Peyer's patch (tissue), 4 donors: ENCODE measurements around the gene TCEAL7.

Experiments used
- CTCF ChIP-seq, 6 experiments: fragments of 450-650 bp in 4 of 6; fragments of 200-600 bp in 2 of 6; sonication (generic) in 1 of 6; IDR thresholded peaks; one replicate each; pipeline ENCODE4 v1.5.1; 2017 to 2019; ENCODE audit warnings: antibody characterized with exemption in 6 of 6, mild to moderate bottlenecking in 3 of 6, moderate library complexity in 1 of 6
- POLR2A ChIP-seq, 2 donors: fragments of 450-650 bp; IDR thresholded peaks; one replicate each; pipeline ENCODE4 v1.5.1; 2017; ENCODE audit warnings: antibody characterized with exemption in 2 of 2, mild to moderate bottlenecking in 2 of 2, moderate library complexity in 2 of 2

DNA sequence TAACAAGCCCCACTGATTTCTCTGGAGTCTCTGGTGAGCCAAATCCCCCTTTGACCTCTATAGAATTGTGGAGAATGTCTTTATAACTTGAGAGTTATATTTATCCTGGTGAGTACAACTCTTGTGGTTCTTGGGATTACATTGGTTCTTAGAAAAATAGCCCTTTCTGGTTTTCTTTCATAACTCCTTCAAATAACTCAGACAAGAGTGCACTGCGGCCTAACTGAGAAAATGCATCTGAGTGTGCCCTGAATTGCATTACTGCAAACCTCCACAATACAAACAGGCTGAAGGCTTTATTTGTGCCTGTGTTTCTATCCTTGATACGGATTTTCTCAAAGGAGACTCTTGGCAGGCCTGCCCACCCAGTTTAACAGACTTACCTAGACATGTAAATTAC, 49.0 kb downstream of the TCEAL7 start:
- TF ChIP-seq CTCF (IDR thresholded peaks at IDR 0.05) (no peak), POLR2A (IDR thresholded peaks at IDR 0.05) (no peak)
